Measurements from ENCODE around the gene KRTAP15-1.

The KRTAP15-1 gene

GRCh38 chr21:30463713-30464112 lies 23.6 kb downstream of the KRTAP15-1 start:
- no peak overlapping the region for H3K27ac ChIP-seq
- TF ChIP-seq ZFX (IDR thresholded peaks at IDR 0.05; ENCODE audit: borderline replicate concordance), result no peak
- TF ChIP-seq, protein P1, sequence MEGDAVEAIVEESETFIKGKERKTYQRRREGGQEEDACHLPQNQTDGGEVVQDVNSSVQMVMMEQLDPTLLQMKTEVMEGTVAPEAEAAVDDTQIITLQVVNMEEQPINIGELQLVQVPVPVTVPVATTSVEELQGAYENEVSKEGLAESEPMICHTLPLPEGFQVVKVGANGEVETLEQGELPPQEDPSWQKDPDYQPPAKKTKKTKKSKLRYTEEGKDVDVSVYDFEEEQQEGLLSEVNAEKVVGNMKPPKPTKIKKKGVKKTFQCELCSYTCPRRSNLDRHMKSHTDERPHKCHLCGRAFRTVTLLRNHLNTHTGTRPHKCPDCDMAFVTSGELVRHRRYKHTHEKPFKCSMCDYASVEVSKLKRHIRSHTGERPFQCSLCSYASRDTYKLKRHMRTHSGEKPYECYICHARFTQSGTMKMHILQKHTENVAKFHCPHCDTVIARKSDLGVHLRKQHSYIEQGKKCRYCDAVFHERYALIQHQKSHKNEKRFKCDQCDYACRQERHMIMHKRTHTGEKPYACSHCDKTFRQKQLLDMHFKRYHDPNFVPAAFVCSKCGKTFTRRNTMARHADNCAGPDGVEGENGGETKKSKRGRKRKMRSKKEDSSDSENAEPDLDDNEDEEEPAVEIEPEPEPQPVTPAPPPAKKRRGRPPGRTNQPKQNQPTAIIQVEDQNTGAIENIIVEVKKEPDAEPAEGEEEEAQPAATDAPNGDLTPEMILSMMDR (IDR thresholded peaks at IDR 0.05), result peak; percentile 72

GRCh38 chr21:30468900-30469714 lies 29.0 kb downstream of the KRTAP15-1 start:
- TF ChIP-seq, protein P1 (IDR thresholded peaks at IDR 0.05), result no peak
- no peak for TF ChIP-seq ZFX (IDR thresholded peaks at IDR 0.05; ENCODE audit: borderline replicate concordance)
- H3K27ac ChIP-seq, result no peak overlapping the region

GRCh38 chr21:30478004-30478403 lies 37.9 kb downstream of the KRTAP15-1 start:
- no peak overlapping the region for H3K27ac ChIP-seq
- TF ChIP-seq, protein P1 (IDR thresholded peaks at IDR 0.05), result no peak
- no peak for TF ChIP-seq ZFX (IDR thresholded peaks at IDR 0.05; ENCODE audit: borderline replicate concordance)

GRCh38 chr21:30479259-30479658 lies 39.2 kb downstream of the KRTAP15-1 start:
- no peak for TF ChIP-seq ZFX (IDR thresholded peaks at IDR 0.05; ENCODE audit: borderline replicate concordance)
- TF ChIP-seq, protein P1 (IDR thresholded peaks at IDR 0.05), result no peak

GRCh38 chr21:30480145-30480544 lies 40.1 kb downstream of the KRTAP15-1 start, which contains the start of gene KRTAP19-1:
TSS of gene KRTAP19-1 (minus strand) at chr21:30480367. CDS start at chr21:30480317, 50 bp downstream.
- no peak within 1 kb of the TSS for H3K27ac ChIP-seq
- no peak for TF ChIP-seq ZFX (IDR thresholded peaks at IDR 0.05; ENCODE audit: borderline replicate concordance)
- TF ChIP-seq, protein P1 (IDR thresholded peaks at IDR 0.05), result no peak

More at GRCh38 chr21:30479259-30479658, 39.2 kb downstream of the KRTAP15-1 start:
- no peak overlapping the region for H3K27ac ChIP-seq

GRCh38 chr21:30482130-30482529 lies 42.1 kb downstream of the KRTAP15-1 start:
- TF ChIP-seq, protein P1 (IDR thresholded peaks at IDR 0.05), result no peak
- TF ChIP-seq ZFX (IDR thresholded peaks at IDR 0.05; ENCODE audit: borderline replicate concordance), result no peak

DNA sequence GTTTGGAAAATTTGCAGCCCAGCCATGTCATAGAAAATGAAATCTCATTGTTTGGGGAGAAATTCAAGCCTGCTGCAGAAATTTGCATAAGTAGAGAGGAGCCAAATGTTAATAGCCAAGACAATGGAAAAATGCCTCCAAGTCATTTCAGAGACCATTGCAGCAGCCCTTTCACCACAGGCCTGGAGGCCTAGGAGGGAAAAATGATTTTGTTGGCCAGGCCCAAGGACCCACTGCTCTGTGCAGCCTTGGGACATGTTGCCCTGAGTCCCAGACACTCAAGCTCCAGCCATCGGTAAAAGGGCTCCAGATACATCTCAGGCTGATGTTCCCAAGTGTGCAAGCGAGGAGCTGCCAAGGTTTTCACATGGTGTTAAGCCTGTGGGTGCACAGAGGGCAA lies 46.1 kb downstream of the KRTAP15-1 start:
- H3K27ac ChIP-seq, result no peak overlapping the region
- TF ChIP-seq, protein P1 (IDR thresholded peaks at IDR 0.05), result no peak
- TF ChIP-seq ZFX (IDR thresholded peaks at IDR 0.05; ENCODE audit: borderline replicate concordance), result no peak

More at GRCh38 chr21:30482130-30482529, 42.1 kb downstream of the KRTAP15-1 start:
- H3K27ac ChIP-seq, result no peak overlapping the region
